ENCODE measurements around the gene NFIB. TPM values are rescaled to one million over a fixed set of nuclear protein-coding genes. Genes with fewer than 3 reads are reported as not detected.

NFIB gene
- total RNA-seq, 2 donors from 2014 or later, result 53.0 to 54.0 TPM

GRCh38 chr9:14097666-14098415 is 216.1 kb downstream of the NFIB start:
- Histone ChIP-seq H3K9ac (ENCODE audit: low read depth in 2 of 2, low read length in 2 of 2) (no peak overlapping the region), H3K4me3 (no peak overlapping the region), H3K9me3 (no peaks in the 10 kb centered on the region), H3K36me3 (no peaks in the 10 kb centered on the region), H3K27me3 (no peaks in the 10 kb centered on the region), H3K4me1 (no peaks in the 10 kb centered on the region), H3K27ac (no peak overlapping the region)
- no peak for TF ChIP-seq CTCF (IDR thresholded peaks at IDR 0.05)
- no peak for DNase-seq
- intact Hi-C loops (cut with DNase I), result no loop called here

- intact Hi-C loops (cut with DNase I), result no loop called here
- TF ChIP-seq CTCF (IDR thresholded peaks at IDR 0.05), result no peak
- DNase-seq, result no peak
- Histone ChIP-seq H3K27ac (no peak overlapping the region), H3K27me3 (no peaks in the 10 kb centered on the region), H3K4me1 (no peaks in the 10 kb centered on the region), H3K4me3 (no peak overlapping the region), H3K36me3 (no peaks in the 10 kb centered on the region), H3K9ac (ENCODE audit: low read depth in 2 of 2, low read length in 2 of 2) (no peak overlapping the region), H3K9me3 (no peaks in the 10 kb centered on the region)
Observed at GRCh38 chr9:14097215-14097614, 216.7 kb downstream of the NFIB start.

GRCh38 chr9:14096258-14096922 is 217.6 kb downstream of the NFIB start:
- intact Hi-C loops (cut with DNase I), result no loop called here
- no peak for DNase-seq
- peak overlapping the region in 1 of 2 donors; percentile 23 for H3K9ac ChIP-seq (ENCODE audit: low read depth in 2 of 2, low read length in 2 of 2)

GRCh38 chr9:14095277-14095676 is 218.7 kb downstream of the NFIB start:
- Histone ChIP-seq H3K4me1 (no peaks in the 10 kb centered on the region), H3K27me3 (no peaks in the 10 kb centered on the region), H3K36me3 (no peaks in the 10 kb centered on the region), H3K9ac (ENCODE audit: low read depth in 2 of 2, low read length in 2 of 2) (no peak overlapping the region), H3K27ac (no peak overlapping the region), H3K9me3 (no peaks in the 10 kb centered on the region), H3K4me3 (no peak overlapping the region)
- intact Hi-C loops (cut with DNase I), result no loop called here
- DNase-seq, result no peak
- TF ChIP-seq CTCF (IDR thresholded peaks at IDR 0.05), result no peak

More at GRCh38 chr9:14096258-14096922, 217.6 kb downstream of the NFIB start:
- Histone ChIP-seq H3K4me1 (no peaks in the 10 kb centered on the region), H3K36me3 (no peaks in the 10 kb centered on the region), H3K9me3 (no peaks in the 10 kb centered on the region), H3K4me3 (no peak overlapping the region), H3K27me3 (no peaks in the 10 kb centered on the region), H3K27ac (peak overlapping the region; percentile 1)
- no peak for TF ChIP-seq CTCF (IDR thresholded peaks at IDR 0.05)

GRCh38 chr9:14094491-14094890 is 219.4 kb downstream of the NFIB start:
- H3K27ac ChIP-seq, result no peak overlapping the region
- no peak for TF ChIP-seq CTCF (IDR thresholded peaks at IDR 0.05)
- no peaks in the 10 kb centered on the region for H3K36me3 ChIP-seq
- intact Hi-C loops (cut with DNase I), result no loop called here
- no peaks in the 10 kb centered on the region for H3K4me1 ChIP-seq
- H3K9me3 ChIP-seq, result no peaks in the 10 kb centered on the region
- H3K9ac ChIP-seq (ENCODE audit: low read depth in 2 of 2, low read length in 2 of 2), result no peak overlapping the region
- no peaks in the 10 kb centered on the region for H3K27me3 ChIP-seq
- DNase-seq, result no peak
- H3K4me3 ChIP-seq, result no peak overlapping the region

Data from colonic mucosa (tissue), 4 donors.